HG03064 (cell line): ENCODE results near the gene ZNF138.
"Not testable (repeated sequence)": the region's sequence is repeated elsewhere in the genome, so short reads cannot be mapped to it uniquely, and the experiment has no call there.

Experiments
- ATAC-seq: cut with Tn5 transposase; IDR thresholded peaks from one replicate; pipeline ENCODE4 v1.9.1; 2021; ENCODE audit warnings: low read depth; ENCODE audit not compliant: unreplicated experiment

The ZNF138 gene

DNA sequence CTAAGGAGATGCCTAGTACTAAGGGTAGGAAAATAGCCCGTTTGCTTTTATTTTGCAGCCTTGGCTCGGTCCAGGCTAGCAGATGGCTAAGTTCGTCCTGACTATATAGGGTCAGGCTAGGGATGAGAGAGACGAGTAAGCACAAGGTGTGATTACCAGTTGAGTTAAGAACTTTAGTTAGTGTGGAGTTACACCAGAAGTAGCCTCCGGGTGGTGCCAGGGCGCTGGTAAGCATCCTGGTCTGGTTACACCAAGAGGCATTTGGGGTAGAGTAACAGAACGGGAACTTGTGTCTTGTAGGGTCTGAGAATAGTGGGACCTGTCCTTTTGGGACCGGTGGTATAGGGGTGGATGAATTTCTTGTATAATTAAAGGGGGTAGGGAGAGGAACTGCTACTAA, 41.6 kb downstream of the ZNF138 start:
- ATAC-seq, result not testable (repeated sequence)

DNA sequence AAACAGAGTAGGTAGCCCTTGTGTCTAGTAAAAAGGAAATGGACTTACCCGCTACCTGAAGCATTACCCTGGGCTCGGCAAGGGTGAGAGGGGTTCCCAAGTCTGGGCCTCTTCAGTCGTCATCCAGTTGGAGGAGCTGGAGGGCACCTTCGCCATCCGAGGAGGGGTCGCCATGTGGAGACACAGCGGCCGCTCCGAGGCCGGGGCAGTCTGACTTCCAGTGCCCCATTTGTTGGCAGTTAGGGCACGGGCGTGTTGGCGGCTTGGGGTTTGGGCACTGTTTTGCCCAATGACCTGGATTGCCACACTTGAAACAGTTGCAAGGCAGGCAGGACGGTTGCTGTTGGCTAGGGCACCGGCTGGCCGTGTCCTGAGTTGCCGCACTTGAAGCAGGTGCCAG, 43.8 kb downstream of the ZNF138 start:
- not testable (repeated sequence) for ATAC-seq

DNA sequence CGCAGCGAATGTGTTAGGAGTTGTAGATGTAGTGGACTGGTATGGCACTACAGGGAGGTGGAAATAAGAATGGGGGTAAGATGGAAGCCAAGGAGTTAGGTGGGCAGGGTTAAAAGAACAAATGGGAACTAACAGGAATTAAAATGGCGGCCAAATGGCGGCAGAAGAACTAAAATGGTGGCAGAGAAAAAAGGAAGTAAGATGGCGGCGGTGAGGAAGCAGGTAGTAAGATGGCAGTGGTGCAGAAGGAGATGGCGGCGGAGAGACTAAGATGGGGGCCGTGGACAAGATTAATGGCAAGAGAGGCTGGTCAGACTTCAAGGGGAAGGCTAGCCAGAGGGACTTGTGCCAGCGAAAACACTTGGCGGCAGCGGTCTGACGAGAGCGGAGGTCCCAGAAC, 44.5 kb downstream of the ZNF138 start:
- ATAC-seq, result no peak

DNA sequence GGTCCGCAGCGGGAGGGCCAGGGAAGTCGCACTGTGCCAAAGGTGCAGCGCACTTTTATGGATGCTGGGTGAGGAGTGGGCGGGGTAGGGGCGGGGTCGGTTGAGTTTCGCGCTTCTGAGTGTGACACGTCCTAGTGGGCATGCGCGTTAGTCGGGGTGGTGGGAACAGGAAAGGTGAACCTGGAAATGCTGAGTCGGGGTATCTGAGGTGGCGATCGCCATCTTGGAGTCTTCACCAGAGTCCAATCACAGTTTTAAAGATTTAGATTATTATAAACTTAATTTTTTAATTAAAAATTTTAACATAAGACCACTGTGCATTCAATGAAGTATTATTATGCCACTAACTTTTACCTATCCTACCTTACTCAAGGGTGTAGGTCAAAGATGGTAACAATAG, 45.7 kb downstream of the ZNF138 start:
- no peak for ATAC-seq

DNA sequence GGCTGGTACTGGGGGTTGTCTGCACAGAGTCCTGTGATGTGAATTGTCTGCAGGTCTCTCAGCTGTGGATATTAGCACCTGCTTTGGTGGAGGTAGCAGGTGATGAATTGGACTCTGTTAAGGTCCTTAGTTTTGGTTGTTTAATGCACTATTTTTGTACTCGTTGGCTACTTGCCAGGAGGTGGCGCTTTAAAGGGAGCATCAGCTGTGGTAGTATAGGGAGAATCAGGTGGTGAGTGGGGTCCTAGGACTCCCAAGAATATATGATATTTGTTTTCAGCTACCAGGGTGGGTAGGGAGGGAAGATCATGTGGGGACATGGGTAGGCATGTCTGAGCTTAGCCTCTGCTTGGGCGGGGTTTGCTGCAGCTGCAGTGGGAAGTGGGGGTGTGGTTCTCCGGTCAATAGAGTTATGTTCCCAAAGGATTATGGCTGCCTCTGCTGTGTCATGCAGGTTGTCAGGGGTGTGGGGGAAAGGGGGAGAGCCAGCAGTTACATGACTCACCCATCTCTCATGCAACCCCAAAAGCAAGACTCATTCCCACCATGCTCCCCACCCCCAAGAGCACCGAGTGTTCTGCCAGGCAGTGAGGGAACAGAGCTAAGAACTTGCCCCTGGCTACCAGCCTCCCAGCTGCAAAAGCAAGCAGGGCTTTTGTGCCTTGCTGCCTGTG, 55.2 kb downstream of the ZNF138 start:
- ATAC-seq, result no peak

DNA sequence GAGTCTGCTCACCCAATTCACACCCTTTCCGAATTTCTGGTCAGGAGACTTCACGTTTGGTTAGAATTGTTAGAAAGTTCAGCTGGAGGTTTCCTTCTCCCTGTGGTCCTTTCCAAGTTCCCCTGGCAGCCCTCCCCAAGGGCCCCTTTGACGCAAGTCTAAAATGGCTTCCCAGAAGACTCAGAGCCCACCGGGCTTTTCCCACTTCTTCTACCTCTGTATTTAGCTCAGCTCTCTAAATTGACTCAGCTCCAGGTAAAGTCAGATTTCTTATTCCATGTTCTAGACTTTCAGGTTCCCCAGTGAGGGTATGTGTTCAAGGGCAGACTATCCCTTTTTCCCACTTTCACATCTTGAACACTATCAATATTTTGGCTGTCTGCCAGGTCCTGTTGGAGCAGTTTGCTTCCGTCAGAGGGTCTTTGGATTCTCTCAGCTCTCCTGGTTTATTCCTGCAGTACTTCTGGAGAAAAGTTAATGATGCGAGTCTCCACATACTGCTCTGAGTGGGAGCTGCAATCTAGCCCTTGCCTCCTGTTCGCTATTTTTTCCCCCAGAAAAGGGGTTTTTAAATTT, 55.8 kb downstream of the ZNF138 start:
- no peak for ATAC-seq

DNA sequence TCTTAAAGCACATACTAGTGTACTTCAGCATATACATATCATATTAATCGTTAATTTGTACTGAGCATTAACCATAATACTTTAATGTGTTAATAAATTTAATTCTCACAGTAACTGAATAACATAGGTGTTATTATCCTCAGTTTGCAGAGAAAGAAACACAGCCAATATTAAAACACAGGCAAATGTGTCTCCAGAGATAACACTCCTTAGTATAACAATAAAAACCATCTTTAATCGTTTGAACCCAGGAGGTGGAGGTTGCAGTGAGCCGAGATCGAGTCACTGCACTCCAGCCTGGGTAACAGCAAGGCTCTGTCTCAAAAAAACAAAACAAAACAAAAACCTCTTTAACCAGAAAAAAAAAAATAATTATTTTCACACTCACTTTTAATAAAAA, 59.5 kb downstream of the ZNF138 start:
- no peak for ATAC-seq

DNA sequence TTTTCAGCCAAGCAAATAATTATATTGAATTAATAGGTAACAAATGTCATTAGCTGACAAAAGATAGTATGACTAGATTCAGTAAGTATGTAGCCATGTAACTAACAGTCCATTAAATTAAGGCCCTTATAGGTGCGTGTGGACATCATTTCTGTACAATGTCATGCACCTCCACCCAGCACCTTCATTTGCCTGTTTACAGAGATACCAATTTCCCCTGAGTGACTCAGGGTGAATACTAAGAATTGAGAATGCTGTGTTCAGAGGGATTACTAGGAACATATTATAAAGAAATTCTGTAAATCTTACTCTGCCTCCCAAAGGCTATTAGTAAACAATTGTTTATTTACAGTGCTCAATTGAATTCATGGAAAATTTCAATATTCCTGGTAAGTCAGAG, 60.7 kb downstream of the ZNF138 start:
- ATAC-seq, result no peak

DNA sequence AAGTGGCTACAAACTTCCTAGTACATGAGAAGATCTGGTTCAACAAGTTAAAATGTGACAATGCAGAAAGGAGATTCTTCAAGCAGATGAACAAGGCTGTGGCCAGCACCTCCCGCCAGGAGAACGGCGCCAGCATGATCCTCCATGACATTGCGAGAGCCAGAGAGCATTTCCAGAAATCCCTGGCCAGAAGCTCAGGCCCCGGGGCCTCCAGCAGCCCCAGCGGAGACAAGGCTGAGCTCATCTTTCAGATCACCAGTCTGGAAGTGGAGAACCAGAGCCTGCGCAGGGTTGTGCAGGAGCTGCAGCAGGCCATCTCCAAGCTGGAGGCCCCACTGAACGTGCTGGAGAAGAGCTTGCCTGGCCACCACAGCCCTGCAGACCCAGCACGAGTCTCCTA, 68.8 kb downstream of the ZNF138 start:
- no peak for ATAC-seq

DNA sequence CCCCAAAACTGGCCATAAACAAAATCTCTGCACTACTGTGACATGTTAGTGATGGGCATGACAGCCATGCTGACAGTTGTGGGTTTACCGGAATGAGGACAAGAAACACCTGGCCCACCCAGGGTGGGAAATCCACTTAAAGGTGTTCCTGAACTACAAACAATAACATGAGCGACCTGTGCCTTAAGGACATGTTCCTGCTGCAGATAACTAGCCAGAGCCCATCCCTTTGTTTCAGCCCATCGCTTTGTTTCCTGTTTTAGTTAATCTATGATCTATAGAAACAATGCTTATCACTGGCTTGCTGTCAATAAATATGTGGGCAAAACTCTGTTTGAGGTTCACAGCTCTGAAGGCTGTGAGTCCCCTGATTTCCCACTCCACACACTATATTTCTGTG, 69.3 kb downstream of the ZNF138 start:
- ATAC-seq, result not testable (repeated sequence)

DNA sequence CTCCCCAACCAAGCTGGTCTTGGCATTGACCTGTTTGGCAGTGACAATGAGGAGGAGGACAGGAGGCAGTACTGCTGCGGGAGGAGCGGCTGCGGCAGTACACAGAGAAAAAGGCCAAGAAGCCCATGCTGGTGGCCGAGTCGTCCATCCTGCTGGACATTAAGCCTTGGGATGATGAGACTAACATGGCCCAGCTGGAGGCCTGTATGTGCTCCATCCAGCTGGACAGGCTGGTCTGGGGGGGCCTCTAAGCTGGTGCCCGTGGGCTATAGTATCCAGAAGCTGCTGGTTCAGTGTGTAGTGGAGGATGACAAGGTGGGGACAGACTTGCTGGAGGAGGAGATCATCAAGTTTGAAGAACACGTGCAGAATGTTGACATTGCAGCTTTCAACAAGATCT, 69.7 kb downstream of the ZNF138 start:
- no peak for ATAC-seq

DNA sequence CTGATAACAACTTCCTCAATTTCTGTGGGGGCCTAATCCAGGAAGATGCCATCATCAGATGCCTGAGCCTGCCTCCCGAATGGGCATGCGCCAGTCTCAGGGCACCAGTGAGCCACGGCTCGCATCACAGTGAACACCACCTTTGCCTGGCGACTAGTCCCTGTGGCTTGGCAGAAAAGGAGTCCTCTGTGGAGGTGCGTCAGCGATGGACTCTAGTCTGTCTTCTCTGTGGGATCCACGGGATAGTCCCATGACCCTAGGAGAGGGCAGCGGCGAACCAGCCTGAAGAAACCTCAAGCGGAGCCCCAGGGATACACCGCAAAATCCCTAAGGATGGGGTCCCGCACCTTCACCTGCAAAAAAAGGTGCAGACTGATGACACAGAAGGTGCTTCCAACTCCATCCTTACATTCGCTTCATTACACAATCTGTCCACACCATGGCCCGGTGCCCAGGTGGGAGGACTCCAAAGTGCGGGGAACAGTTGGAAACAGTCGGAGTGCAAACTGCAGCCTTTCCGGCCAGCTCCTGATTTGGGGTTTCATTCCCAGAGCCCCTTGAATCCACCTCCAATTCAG, 73.7 kb downstream of the ZNF138 start:
- ATAC-seq, result no peak

DNA sequence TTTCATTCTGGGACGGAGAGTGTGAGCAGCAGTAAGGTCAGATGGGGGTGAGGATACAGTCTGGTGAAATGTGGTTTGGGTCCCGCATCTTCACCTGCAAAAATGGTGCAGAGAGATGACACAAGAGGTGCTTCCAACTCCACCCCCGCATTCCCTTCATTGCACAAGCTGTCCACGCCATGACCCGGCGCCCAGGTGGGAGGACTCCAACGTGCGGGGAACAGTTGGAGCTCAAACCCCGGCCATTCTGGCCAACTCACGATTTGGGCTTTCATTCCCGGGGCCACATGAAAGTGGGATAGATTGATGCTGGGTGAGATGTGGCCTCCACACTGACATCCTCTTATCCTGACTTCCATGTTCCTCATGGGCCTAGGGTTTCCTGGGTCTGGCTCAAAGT, 74.3 kb downstream of the ZNF138 start:
- no peak for ATAC-seq

DNA sequence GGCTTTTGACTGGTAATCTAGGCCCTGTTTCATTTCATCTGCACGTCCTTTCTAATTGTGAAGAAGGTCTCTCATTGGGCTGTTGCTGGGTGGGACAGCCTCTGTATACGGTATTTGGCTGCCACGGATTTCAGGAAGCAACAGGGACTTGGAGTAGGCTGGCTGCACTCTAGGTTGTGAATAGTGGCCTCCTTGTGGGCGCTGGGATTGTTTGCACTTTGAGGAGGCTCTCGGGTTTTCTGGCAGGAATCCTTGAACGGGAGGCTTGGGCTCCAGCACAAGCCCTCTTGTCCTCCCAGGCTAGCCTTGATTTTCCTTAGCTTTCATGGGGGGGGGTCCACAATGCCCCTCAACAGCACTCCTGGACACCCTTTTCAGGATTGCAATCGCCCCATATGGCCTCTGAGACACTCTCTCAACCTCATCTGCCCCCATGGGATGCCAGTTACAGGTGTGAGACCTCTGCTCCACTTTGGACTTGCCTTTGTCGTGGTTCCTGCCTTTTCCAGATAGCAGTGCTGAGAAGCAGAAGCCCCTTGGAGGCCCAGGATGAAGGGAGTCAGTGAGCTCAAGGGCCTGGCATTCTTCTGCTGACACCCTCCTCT, 75.0 kb downstream of the ZNF138 start:
- ATAC-seq, result no peak

DNA sequence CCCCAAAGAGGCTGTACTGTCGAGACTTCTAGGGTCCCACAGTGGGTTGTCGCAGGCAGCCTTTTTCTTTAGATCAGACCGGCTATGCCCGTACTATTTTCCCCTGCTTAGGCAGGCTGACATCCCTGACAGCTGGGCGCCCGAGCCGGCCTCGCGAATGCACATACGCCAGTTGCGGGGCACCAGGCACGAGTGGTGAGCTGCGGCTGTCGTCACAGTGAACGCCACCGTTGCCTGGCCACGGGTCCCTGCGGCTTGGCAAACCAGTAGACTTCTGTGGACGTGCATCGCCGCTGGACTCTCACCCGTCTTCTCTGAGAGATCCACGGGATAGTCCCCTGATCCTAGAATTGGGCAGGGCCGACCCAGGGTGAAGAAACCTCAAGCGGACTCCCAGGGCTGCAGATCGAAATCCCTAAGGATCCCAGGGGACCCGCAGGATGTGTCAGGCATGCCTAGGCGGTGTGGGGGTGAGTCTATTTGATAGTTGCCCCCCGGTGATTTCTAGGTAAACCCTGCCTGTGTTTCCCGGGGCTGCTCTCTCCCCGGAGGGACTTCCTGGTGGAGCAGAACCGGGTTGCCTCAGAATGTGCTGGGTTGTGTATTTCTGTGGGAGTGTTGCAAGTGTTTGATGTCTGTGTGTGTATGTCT, 75.8 kb downstream of the ZNF138 start:
- no peak for ATAC-seq

DNA sequence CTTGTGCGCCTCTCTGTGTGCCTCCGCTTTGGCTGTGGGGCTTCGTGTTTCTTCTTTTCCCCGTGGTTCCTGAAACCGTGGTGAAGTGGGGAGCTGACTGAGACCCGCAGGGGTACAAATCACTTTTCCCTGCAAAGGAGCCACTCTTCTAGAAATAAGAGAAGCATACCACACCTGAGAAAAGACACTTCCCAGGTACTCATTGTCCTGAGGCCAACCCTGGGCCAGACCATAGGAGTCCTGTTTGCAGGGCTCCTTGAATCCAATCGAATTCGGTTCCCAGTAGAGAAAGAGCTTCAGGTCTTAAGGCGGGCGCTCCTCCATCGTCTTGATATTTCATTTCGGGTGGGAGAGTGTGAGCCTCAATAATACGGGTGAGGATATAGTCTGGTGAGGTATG, 76.4 kb downstream of the ZNF138 start:
- ATAC-seq, result no peak

DNA sequence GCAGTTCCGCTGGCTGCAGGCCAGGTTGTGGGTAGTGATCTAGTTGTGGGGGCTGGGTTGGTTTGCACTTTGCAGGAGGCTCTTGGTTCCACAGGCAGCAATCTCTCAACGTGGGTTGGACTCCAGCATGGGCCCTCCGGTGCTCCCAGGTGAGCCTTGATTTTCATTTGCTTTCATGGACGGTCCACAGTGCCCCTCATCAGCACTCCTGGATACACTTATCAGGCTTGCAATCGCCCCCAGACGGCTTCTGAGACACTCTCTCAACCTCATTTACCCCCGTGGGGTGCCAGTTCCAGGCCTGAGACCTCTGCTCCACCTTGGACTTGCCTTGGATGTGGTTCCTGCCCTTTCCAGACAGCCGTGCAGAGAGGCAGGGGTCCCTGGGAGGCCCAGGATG, 77.5 kb downstream of the ZNF138 start:
- no peak for ATAC-seq

DNA sequence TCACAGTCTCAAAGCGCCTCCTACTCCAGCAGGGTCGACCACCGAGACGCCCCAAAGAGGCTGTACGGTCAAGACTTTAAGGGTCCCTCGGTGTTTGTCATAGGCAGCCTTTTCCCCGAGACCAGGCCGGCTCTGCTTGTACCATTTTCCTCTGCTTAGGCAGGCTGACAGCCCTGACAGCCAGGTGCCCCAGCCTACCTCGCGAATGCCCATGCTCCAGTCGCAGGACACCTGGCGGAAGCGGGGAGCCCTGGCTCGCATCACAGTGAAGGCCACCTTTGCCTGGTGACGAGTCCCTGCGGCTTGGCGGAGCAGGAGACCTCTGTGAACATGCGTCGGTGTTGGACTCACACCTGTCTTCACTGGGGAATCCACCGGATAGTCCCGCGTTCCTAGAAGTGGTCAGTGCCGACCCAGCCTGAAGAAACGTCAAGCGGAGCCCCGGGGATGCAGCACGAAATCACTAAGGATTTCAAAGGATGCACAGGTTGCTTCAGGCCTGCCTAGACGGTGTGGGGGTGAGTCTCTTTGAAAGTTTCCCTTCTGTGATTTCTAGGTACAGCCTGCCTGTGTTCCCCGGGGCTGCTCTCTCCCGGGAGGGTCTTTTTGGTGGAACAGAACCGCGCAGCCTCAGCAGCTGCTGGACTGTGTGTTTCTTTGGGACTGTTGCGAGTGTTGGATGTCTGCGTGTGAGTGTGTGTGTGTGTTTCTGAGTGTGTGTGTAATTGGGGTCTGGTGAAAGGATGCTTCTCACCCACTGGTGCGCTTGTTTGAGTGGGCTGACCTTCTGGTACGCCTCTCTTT, 78.3 kb downstream of the ZNF138 start:
- ATAC-seq, result no peak

DNA sequence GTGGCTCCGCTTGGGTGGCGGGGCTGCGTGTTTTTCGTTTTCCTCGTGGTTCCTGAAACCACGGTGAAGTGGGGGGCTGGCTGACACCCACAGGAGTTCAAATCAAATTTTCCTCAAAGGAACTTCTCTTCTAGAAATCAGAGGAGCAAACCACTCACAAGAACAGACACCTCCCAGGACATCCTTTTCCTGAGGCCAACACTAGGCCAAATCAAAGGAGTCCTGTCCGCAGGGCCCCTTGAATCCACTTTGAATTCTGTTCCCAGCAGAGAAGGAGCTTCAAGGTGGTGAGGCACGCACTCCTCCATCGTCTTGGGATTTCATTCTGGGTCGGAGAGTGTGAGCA, 78.9 kb downstream of the ZNF138 start:
- no peak for ATAC-seq

DNA sequence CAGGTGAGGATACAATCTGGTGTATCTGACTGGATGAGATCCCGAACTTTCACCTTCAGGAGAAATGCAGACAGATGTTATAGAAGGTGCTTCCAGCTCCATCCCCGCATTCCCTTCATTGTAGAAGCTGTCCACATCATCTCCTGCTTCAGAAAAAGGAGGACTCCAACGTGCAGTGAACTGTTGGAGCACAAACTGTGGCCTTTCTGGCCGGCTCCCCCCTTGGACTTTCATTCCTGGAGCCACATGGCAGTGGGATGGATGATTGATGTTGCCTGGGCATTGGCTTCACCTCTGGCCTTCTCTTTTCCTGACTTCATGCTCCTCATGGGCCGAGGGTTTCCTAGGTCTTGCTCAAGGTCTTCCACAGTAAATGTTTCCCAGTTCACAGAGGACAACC, 79.3 kb downstream of the ZNF138 start:
- no peak for ATAC-seq

DNA sequence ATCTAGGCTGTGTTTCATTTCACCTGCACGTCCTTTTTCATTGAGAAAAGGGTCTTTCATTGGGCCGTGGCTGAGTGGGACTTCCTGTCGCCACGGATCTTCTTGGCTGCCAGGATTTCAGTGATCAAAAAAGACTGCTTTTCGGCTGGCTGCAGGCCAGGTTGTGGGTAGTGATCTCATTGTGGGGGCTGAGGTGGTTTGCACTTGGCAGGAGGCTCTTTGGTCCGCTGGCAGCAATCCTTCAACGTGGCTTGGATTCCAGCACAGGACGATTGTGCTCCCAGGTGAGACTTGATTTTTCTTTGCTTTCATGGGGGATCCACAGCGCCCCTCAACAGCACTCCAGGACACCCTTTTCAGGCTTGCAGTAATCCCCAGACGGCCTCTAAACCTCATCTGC, 79.9 kb downstream of the ZNF138 start:
- no peak for ATAC-seq
